Endothelial cell of umbilical vein (primary cell): ENCODE data around the gene SYT8.

Source experiments
- CTCF ChIP-seq, 2 donors: IDR thresholded peaks; 1 replicate in 1 of 2; 2 replicates in 1 of 2; pipeline ENCODE4 v1.5.1; 2011; ENCODE audit warnings: low read length in 2 of 2, mild to moderate bottlenecking in 2 of 2, moderate library complexity in 2 of 2, control low read depth in 1 of 2, inconsistent platforms in 1 of 2, low read depth in 1 of 2; ENCODE audit not compliant: insufficient read depth in 1 of 2; ENCODE audit errors: extremely low read depth in 1 of 2
- EZH2 ChIP-seq: IDR thresholded peaks from 2 replicates; pipeline ENCODE4 v1.6.1; 2012; ENCODE audit warnings: borderline replicate concordance, low read depth, mild to moderate bottlenecking, moderate library complexity, low read length, inconsistent platforms; ENCODE audit not compliant: severe bottlenecking
- FOS ChIP-seq: IDR thresholded peaks from 2 replicates; pipeline ENCODE4 v1.6.1; 2011; ENCODE audit warnings: mild to moderate bottlenecking, low read length, moderate library complexity, borderline replicate concordance; ENCODE audit not compliant: insufficient read depth
- MAX ChIP-seq: IDR thresholded peaks from 2 replicates; pipeline ENCODE4 v1.6.1; 2011; ENCODE audit not compliant: insufficient read depth, insufficient read length
- POLR2A ChIP-seq: IDR thresholded peaks from 2 replicates; pipeline ENCODE4 v1.6.1; 2012; ENCODE audit warnings: low read depth, mild to moderate bottlenecking, control low read depth, low read length
- POLR2AphosphoS5 ChIP-seq: IDR thresholded peaks from 2 replicates; pipeline ENCODE4 v1.6.1; 2012; ENCODE audit warnings: low read depth, mild to moderate bottlenecking, control low read depth, low read length, moderate library complexity; ENCODE audit not compliant: insufficient read depth

GRCh38 chr11:1851468-1852180, 16.8 kb downstream of the SYT8 start:
- TF ChIP-seq MAX: no peak
- TF ChIP-seq POLR2AphosphoS5: no peak
- TF ChIP-seq CTCF (IDR thresholded peaks at IDR 0.05; ENCODE audit: extremely low read depth in 1 of 2, insufficient read depth in 1 of 2, low read depth in 1 of 2, low read length in 2 of 2): no peak
- no peak for TF ChIP-seq EZH2
- no peak for TF ChIP-seq POLR2A
- TF ChIP-seq FOS: no peak
